PC-3 (cell line): ENCODE measurements around the gene CDC14C. TPM values are rescaled to one million over a fixed set of nuclear protein-coding genes. Genes with fewer than 3 reads are reported as not detected.

ENCODE experiments used
- ATAC-seq: fragments of 200-7000 bp; cut with Tn5 transposase; 2 replicates; pipeline ENCODE4 v1.9.1; 2020; ENCODE audit warnings: mild to moderate bottlenecking, moderate library complexity
- BruUV-seq: library from RNA; stranded (reverse); fragments of 400-500 nt; replicated peaks from 2 replicates; lab custom pipeline; 2021; lab: Mats Ljungman, UMichigan
- CTCF ChIA-PET: fragments of 300-600 bp; sonication (Branson Sonifier 250); formaldehyde crosslinking; loops from one replicate; lab custom pipeline; 2022; ENCODE audit warnings: antibody characterized with exemption; lab: Charles Lee
- POLR2A ChIA-PET: fragments of 300-600 bp; sonication (Branson Sonifier 250); formaldehyde crosslinking; loops from one replicate; lab custom pipeline; 2022; ENCODE audit warnings: antibody characterized with exemption; ENCODE audit not compliant: unreplicated experiment; lab: Charles Lee
- DNase-seq: peaks from one replicate; pipeline ENCODE4 v3.0.0-alpha.2; 2015
- H2AFZ ChIP-seq: fragments of 300-600 bp; sonication (generic); 2 replicates; pipeline ENCODE4 v1.6.0; 2016; ENCODE audit warnings: antibody characterized with exemption, low read length
- H3F3A ChIP-seq: fragments of 300-600 bp; sonication (generic); one replicate; pipeline ENCODE4 v1.6.0; 2017; ENCODE audit warnings: antibody characterized with exemption, low read length, control low read depth, mild to moderate bottlenecking; ENCODE audit not compliant: unreplicated experiment
- H3K27ac ChIP-seq: fragments of 300-600 bp; sonication (generic); 2 replicates; pipeline ENCODE4 v1.5.1; 2016; ENCODE audit warnings: mild to moderate bottlenecking, low read length
- H3K27me3 ChIP-seq: fragments of 300-600 bp; sonication (generic); 2 replicates; pipeline ENCODE4 v1.6.1; 2016; ENCODE audit warnings: low read length, mixed read lengths
- H3K36me3 ChIP-seq: fragments of 300-600 bp; sonication (generic); 2 replicates; pipeline ENCODE4 v1.6.1; 2016; ENCODE audit warnings: low read depth, mixed run types, low read length, mixed read lengths
- H3K4me1 ChIP-seq: fragments of 300-600 bp; sonication (generic); 2 replicates; pipeline ENCODE4 v1.5.1; 2016; ENCODE audit warnings: low read length; ENCODE audit not compliant: insufficient read depth
- H3K4me2 ChIP-seq: fragments of 300-600 bp; sonication (generic); 2 replicates; pipeline ENCODE4 v1.6.0; 2016; ENCODE audit warnings: low read length
- H3K4me3 ChIP-seq: fragments of 300-600 bp; sonication (generic); 2 replicates; pipeline ENCODE4 v1.5.1; 2016; ENCODE audit warnings: mild to moderate bottlenecking, low read length, mixed read lengths
- H3K79me2 ChIP-seq: fragments of 300-600 bp; sonication (generic); 2 replicates; pipeline ENCODE4 v1.6.1; 2017; ENCODE audit warnings: low read length, mixed read lengths
- H3K9ac ChIP-seq: fragments of 300-600 bp; sonication (generic); 2 replicates; pipeline ENCODE4 v1.6.0; 2016; ENCODE audit warnings: mild to moderate bottlenecking, low read length
- H3K9me2 ChIP-seq: fragments of 300-600 bp; sonication (generic); replicated peaks from 2 replicates; pipeline ENCODE4 v1.6.1; 2016; ENCODE audit warnings: mixed run types, low read length, mixed read lengths
- H3K9me3 ChIP-seq: fragments of 300-600 bp; sonication (generic); 2 replicates; pipeline ENCODE4 v1.6.1; 2016; ENCODE audit warnings: low read length, mixed read lengths
- H4K20me1 ChIP-seq: fragments of 300-600 bp; sonication (generic); 2 replicates; pipeline ENCODE4 v1.6.1; 2016; ENCODE audit warnings: low read length, mixed read lengths
- EZH2 ChIP-seq: fragments of 300-600 bp; sonication (generic); IDR thresholded peaks from one replicate; pipeline ENCODE4 v1.6.1; 2017; ENCODE audit warnings: antibody characterized with exemption, mild to moderate bottlenecking, low read length; ENCODE audit not compliant: unreplicated experiment
- EZH2phosphoT487 ChIP-seq: fragments of 300-600 bp; sonication (generic); IDR thresholded peaks from 2 replicates; pipeline ENCODE4 v1.6.1; 2018; ENCODE audit warnings: mild to moderate bottlenecking, antibody characterized with exemption, low read length, borderline replicate concordance
- intact Hi-C: fragments of 100-400 bp; cut with micrococcal nuclease; formaldehyde crosslinking; loops from 2 replicates; pipeline ENCODE4 v1.9.0; 2023
- total RNA-seq: library from RNA; depleted of rRNA; stranded (reverse); fragments of >200 nt; gene quantifications from 2 replicates; pipeline ENCODE4 v1.2.3, GENCODE V29; 2014
- TF ChIP-seq, protein P1 (sequence below): fragments of 300-600 bp; sonication (generic); conservative IDR thresholded peaks from 2 replicates; pipeline ENCODE4 v1.5.1; 2017; ENCODE audit warnings: antibody characterized with exemption, low read depth, mild to moderate bottlenecking, low read length

CDC14C gene
- total RNA-seq, 1 experiment from 2014 or later, result not detected

DNA sequence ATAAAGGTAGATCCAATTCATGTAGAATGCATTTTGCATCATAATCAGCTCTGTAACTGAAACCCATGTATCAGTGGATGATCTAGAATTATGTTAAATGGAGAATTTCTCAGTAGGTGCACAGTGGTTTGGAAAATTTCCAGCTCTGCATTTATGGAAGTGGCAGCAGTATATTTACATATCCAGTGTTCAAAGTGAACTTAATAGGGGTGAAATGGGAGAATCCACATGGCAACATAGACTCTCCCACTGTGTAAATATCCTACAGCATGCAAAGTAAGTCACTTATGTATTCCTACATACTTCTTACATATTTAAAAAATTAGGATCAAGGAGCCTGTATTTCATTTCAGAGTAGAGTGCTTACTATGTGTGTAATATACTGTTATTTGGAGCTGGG is 35.3 kb downstream of the CDC14C start:
- Histone ChIP-seq H4K20me1 (no peaks in the 10 kb centered on the region), H3K4me3 (no peak overlapping the region), H3K9me3 (no peaks in the 10 kb centered on the region), H3K9me2 (no peaks in the 10 kb centered on the region), H3K4me1 (no peaks in the 10 kb centered on the region), H3K27ac (no peak overlapping the region), H3K79me2 (no peaks in the 10 kb centered on the region), H2AFZ (no peak overlapping the region), H3K4me2 (no peak overlapping the region), H3K9ac (no peak overlapping the region), H3K36me3 (no peaks in the 10 kb centered on the region), H3F3A (no peaks in the 10 kb centered on the region), H3K27me3 (peaks cover 43% of the 10 kb centered on the region)
- ATAC-seq, result no peak
- no TSS peak for BruUV-seq
- CTCF ChIA-PET, result no interaction called here
- TF ChIP-seq EZH2phosphoT487 (no peak), EZH2 (no peak)
- TF ChIP-seq, protein P1, sequence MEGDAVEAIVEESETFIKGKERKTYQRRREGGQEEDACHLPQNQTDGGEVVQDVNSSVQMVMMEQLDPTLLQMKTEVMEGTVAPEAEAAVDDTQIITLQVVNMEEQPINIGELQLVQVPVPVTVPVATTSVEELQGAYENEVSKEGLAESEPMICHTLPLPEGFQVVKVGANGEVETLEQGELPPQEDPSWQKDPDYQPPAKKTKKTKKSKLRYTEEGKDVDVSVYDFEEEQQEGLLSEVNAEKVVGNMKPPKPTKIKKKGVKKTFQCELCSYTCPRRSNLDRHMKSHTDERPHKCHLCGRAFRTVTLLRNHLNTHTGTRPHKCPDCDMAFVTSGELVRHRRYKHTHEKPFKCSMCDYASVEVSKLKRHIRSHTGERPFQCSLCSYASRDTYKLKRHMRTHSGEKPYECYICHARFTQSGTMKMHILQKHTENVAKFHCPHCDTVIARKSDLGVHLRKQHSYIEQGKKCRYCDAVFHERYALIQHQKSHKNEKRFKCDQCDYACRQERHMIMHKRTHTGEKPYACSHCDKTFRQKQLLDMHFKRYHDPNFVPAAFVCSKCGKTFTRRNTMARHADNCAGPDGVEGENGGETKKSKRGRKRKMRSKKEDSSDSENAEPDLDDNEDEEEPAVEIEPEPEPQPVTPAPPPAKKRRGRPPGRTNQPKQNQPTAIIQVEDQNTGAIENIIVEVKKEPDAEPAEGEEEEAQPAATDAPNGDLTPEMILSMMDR, result no peak
- DNase-seq, result no peak
- POLR2A ChIA-PET, result no interaction called here
- intact Hi-C loops, result no loop called here

GRCh38 chr7:48962821-48963505 is 38.6 kb downstream of the CDC14C start:
- Histone ChIP-seq H3K9me2 (no peaks in the 10 kb centered on the region), H3K79me2 (no peaks in the 10 kb centered on the region), H3K4me1 (no peaks in the 10 kb centered on the region), H3K9ac (no peak overlapping the region), H3K27ac (no peak overlapping the region), H3K4me3 (no peak overlapping the region), H3K36me3 (no peaks in the 10 kb centered on the region), H2AFZ (no peak overlapping the region), H3F3A (no peaks in the 10 kb centered on the region), H4K20me1 (no peaks in the 10 kb centered on the region), H3K27me3 (peaks cover 37% of the 10 kb centered on the region; the same call in 1 of the 2 replicates), H3K9me3 (no peaks in the 10 kb centered on the region), H3K4me2 (no peak overlapping the region)
- POLR2A ChIA-PET, result no interaction called here
- ATAC-seq (no peak), DNase-seq (no peak)
- intact Hi-C loops, result no loop called here
- no TSS peak for BruUV-seq
- CTCF ChIA-PET, result no interaction called here
- TF ChIP-seq EZH2, result no peak

DNA sequence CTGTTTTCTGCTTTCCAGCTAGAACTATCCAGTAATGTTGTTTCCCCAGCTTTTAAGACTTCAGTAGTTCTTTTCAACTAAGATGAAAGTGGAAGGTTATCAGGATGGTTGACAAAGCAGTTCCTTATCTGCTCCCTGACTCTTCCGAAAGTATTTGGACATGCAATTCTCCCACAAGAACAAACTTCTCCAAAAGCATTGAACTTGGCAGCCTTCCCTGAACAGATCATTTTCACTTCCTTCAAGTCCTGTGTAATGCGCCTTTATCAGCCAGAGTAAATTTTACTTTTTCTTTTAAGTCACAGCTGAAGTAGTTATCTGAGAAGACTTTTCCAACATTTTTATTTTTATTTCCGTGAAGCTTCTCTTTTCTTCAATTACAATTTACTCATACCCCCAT is 39.7 kb downstream of the CDC14C start:
- DNase-seq (no peak), ATAC-seq (no peak)
- H3K9me3 ChIP-seq, result no peaks in the 10 kb centered on the region
- no peaks in the 10 kb centered on the region for H3K9me2 ChIP-seq
- no peaks in the 10 kb centered on the region for H3K79me2 ChIP-seq
- no peak overlapping the region for H3K4me2 ChIP-seq
- TF ChIP-seq, protein P1, result no peak
- TF ChIP-seq EZH2phosphoT487, result no peak
- TF ChIP-seq EZH2, result no peak
- intact Hi-C loops, result no loop called here
- no TSS peak for BruUV-seq
- no peak overlapping the region for H3K9ac ChIP-seq
- H3K27me3 ChIP-seq, result peaks cover 37% of the 10 kb centered on the region; the same call in 1 of the 2 replicates
- ChIA-PET POLR2A (no interaction called here), CTCF (no interaction called here)
- H3K4me3 ChIP-seq, result no peak overlapping the region
- H3F3A ChIP-seq, result no peaks in the 10 kb centered on the region
- H3K4me1 ChIP-seq, result no peaks in the 10 kb centered on the region
- no peak overlapping the region for H3K27ac ChIP-seq
- no peaks in the 10 kb centered on the region for H4K20me1 ChIP-seq
- no peaks in the 10 kb centered on the region for H3K36me3 ChIP-seq
- H2AFZ ChIP-seq, result no peak overlapping the region
